T-cell (primary cell): ENCODE results near the gene SCNN1G. TPM values are rescaled to one million over a fixed set of nuclear protein-coding genes. Genes with fewer than 3 reads are reported as not detected.

ENCODE experiments used
- total RNA-seq, 35 experiments: library from RNA in 6 of 35; stranded (reverse) in 6 of 35; fragments of 120-200 nt in 1 of 35; gene quantifications; one replicate each; pipeline versions ENCODE4 v1.2.1 to v1.2.4 and lab custom pipeline; 2013 to 2026

SCNN1G gene
- total RNA-seq, 5 donors from 2014 or later (not counting 1 experiment from before 2014, with no cell fraction given): not detected

Other genes starting within 250 kb of the SCNN1G start
- gene USP31, start 33.3 kb upstream of the SCNN1G start, total RNA-seq: 1 to 10 TPM; 4.1 to 6.4 (median 5.6) TPM
- gene SCNN1B, start 119.6 kb downstream of the SCNN1G start, total RNA-seq: not detected